HUES48 (cell line): ENCODE results near the gene CPNE4.

Experiments
- H3K27ac ChIP-seq: one replicate; pipeline ENCODE4 v1.7.0; 2013; ENCODE audit warnings: low read depth, low read length, inconsistent platforms
- H3K27me3 ChIP-seq: 2 replicates; pipeline ENCODE4 v1.6.1; 2013; ENCODE audit warnings: mild to moderate bottlenecking, low read length; ENCODE audit not compliant: control insufficient read depth, insufficient read depth
- H3K36me3 ChIP-seq: 2 replicates; pipeline ENCODE4 v1.6.1; 2013; ENCODE audit warnings: low read length; ENCODE audit not compliant: control insufficient read depth, insufficient read depth
- H3K4me1 ChIP-seq: 2 replicates; pipeline ENCODE4 v1.6.1; 2013; ENCODE audit warnings: mild to moderate bottlenecking, low read length; ENCODE audit not compliant: control insufficient read depth, insufficient read depth
- H3K4me3 ChIP-seq: 2 replicates; pipeline ENCODE4 v1.5.1; 2013; ENCODE audit warnings: mild to moderate bottlenecking, low read depth, low read length
- H3K9ac ChIP-seq: 2 replicates; pipeline ENCODE4 v1.6.1; 2013; ENCODE audit warnings: mild to moderate bottlenecking, low read depth, low read length, moderate library complexity
- H3K9me3 ChIP-seq: 2 replicates; pipeline ENCODE4 v1.6.1; 2013; ENCODE audit warnings: low read length; ENCODE audit not compliant: control insufficient read depth, insufficient read depth

Gene CPNE4

DNA sequence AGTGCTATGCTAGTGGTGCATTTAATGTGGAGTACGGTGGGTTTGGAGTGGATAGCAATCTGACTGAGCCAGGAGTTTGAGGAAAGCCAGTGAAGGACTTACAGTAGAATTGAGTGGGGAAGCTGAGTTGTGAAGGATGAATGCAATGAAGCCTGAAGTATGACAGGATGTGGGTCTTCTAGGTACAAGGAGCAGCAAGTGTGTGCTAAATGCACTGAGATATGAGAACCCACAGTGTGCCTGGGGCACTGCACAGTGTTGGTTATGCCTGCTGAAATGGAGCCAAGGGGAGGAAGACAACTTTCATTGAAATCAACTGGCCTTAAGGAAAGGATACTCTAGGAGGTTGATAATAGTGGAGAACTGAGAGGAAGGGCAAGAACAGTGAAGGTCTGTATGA, 426.5 kb downstream of the CPNE4 start:
- no peaks in the 10 kb centered on the region for H3K27me3 ChIP-seq
- no peaks in the 10 kb centered on the region for H3K36me3 ChIP-seq
- H3K4me1 ChIP-seq: no peaks in the 10 kb centered on the region
- H3K9ac ChIP-seq: no peak overlapping the region
- H3K4me3 ChIP-seq: no peak overlapping the region
- H3K9me3 ChIP-seq: no peaks in the 10 kb centered on the region
- H3K27ac ChIP-seq: no peak overlapping the region

GRCh38 chr3:131605916-131606315, 428.9 kb downstream of the CPNE4 start:
- Histone ChIP-seq H3K4me1 (no peaks in the 10 kb centered on the region), H3K9ac (no peak overlapping the region)

DNA sequence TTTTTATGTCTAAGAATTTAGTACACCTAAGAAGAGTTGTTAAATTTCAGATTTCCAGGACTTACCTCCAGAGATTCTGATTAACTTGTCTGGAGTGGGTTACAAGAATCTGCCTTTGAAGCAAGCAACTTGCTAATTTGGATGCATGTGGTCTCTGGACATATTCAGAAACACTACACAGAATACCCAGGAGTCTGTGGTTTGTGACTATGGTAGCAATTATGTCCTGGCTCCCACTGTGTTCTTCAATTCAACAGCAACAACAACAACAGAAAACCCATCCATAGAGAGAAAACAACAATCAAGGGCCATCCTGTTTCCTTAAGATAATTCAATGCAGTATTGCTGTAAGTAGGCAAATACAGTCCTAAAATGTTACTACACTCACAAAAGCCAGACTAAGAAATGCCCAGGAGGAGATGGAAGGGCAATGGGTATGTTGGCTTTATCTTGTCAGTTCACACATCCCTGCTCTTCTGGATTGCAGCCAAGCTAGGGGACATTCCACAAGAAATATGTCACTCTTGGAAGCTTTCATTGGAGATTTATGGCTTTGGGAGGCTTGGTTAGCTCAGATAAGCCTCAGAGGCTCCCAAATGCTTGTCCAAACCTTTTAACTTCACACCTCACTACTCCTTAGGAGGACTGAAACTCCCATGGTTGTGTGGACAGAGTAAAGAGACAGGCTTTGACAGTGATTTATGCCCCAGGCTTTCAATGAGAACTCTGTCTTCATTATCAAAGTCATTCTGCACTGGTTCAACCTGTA, 432.6 kb downstream of the CPNE4 start:
- Histone ChIP-seq H3K4me3 (no peak overlapping the region), H3K9me3 (no peaks in the 10 kb centered on the region), H3K9ac (no peak overlapping the region), H3K27me3 (no peaks in the 10 kb centered on the region), H3K36me3 (no peaks in the 10 kb centered on the region), H3K4me1 (no peaks in the 10 kb centered on the region), H3K27ac (no peak overlapping the region)

More at GRCh38 chr3:131605916-131606315, 428.9 kb downstream of the CPNE4 start:
- H3K27ac ChIP-seq: no peak overlapping the region
- no peaks in the 10 kb centered on the region for H3K36me3 ChIP-seq
- H3K27me3 ChIP-seq: no peaks in the 10 kb centered on the region
- no peaks in the 10 kb centered on the region for H3K9me3 ChIP-seq
- H3K4me3 ChIP-seq: no peak overlapping the region

DNA sequence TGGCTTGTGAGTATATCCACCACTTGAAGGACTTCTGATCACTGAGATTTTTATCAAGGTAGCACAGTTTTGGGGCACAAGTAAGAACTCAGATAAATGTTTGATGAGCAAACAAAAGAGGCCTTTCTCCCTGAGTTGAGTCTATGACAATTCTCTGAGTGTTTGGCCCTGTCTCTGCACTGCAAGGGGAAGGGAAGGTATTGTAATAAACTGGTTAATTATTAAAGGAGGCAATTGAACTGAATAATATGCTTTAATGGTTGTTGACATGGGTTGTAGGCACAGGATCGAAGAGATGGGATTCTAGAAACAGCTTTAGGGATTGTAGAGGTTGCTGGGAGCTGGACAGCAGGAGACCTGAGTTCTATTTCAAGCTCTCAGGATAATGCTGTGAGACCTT, 437.0 kb downstream of the CPNE4 start:
- Histone ChIP-seq H3K9me3 (no peaks in the 10 kb centered on the region), H3K27me3 (no peaks in the 10 kb centered on the region), H3K9ac (no peak overlapping the region), H3K4me3 (no peak overlapping the region), H3K4me1 (no peaks in the 10 kb centered on the region), H3K27ac (no peak overlapping the region), H3K36me3 (no peaks in the 10 kb centered on the region)

GRCh38 chr3:131596884-131597283, 437.9 kb downstream of the CPNE4 start:
- H3K36me3 ChIP-seq: no peaks in the 10 kb centered on the region
- no peaks in the 10 kb centered on the region for H3K4me1 ChIP-seq
- H3K9ac ChIP-seq: no peak overlapping the region
- no peaks in the 10 kb centered on the region for H3K27me3 ChIP-seq
- no peak overlapping the region for H3K4me3 ChIP-seq
- no peaks in the 10 kb centered on the region for H3K9me3 ChIP-seq
- no peak overlapping the region for H3K27ac ChIP-seq

- Histone ChIP-seq H3K27me3 (no peaks in the 10 kb centered on the region), H3K9ac (no peak overlapping the region), H3K9me3 (no peaks in the 10 kb centered on the region), H3K27ac (no peak overlapping the region), H3K36me3 (no peaks in the 10 kb centered on the region), H3K4me3 (no peak overlapping the region), H3K4me1 (no peaks in the 10 kb centered on the region)
These were observed 443.3 kb downstream of the CPNE4 start for GRCh38 chr3:131591394-131592014.

GRCh38 chr3:131586277-131586676, 448.5 kb downstream of the CPNE4 start:
- H3K9me3 ChIP-seq: no peaks in the 10 kb centered on the region
- H3K36me3 ChIP-seq: no peaks in the 10 kb centered on the region

DNA sequence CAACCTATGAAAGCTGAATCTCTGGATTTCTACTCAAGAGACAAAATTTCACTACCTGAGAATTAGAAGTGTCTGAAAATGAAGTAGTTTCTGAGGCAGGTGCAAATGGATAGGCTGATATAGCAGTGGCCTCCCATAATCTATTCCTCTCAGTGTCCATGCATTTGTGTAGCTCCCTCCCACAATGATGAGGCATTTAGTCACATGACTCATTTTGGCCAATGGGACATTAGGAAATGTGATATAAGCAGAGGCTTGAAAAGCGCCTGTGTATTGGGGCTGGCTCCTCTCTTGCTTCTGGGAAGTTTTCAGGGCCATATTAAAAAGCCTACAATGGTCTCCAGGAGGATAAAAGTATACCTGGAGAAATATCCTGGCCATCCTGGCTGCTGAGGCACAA, 452.4 kb downstream of the CPNE4 start:
- H3K9ac ChIP-seq: no peak overlapping the region
- no peaks in the 10 kb centered on the region for H3K4me1 ChIP-seq
- H3K4me3 ChIP-seq: no peak overlapping the region
- H3K27ac ChIP-seq: no peak overlapping the region
- H3K9me3 ChIP-seq: no peaks in the 10 kb centered on the region
- H3K27me3 ChIP-seq: no peaks in the 10 kb centered on the region
- no peaks in the 10 kb centered on the region for H3K36me3 ChIP-seq

More at GRCh38 chr3:131586277-131586676, 448.5 kb downstream of the CPNE4 start:
- no peak overlapping the region for H3K4me3 ChIP-seq
- H3K27ac ChIP-seq: no peak overlapping the region
- H3K9ac ChIP-seq: no peak overlapping the region
- H3K27me3 ChIP-seq: no peaks in the 10 kb centered on the region
- H3K4me1 ChIP-seq: no peaks in the 10 kb centered on the region

- H3K9me3 ChIP-seq: no peaks in the 10 kb centered on the region
- peak overlapping the region; percentile 32 for H3K27ac ChIP-seq
- H3K4me1 ChIP-seq: peaks cover 9% of the 10 kb centered on the region
- no peaks in the 10 kb centered on the region for H3K36me3 ChIP-seq
- H3K27me3 ChIP-seq: no peaks in the 10 kb centered on the region
- H3K9ac ChIP-seq: no peak overlapping the region
- no peak overlapping the region for H3K4me3 ChIP-seq
These were observed 466.4 kb downstream of the CPNE4 start for GRCh38 chr3:131568460-131568859.

- no peak overlapping the region for H3K9ac ChIP-seq
- H3K27me3 ChIP-seq: no peaks in the 10 kb centered on the region
These were observed 470.0 kb downstream of the CPNE4 start for GRCh38 chr3:131564812-131565211.

GRCh38 chr3:131561511-131561910, 473.3 kb downstream of the CPNE4 start:
- H3K9me3 ChIP-seq: no peaks in the 10 kb centered on the region
- H3K36me3 ChIP-seq: no peaks in the 10 kb centered on the region
- H3K27ac ChIP-seq: no peak overlapping the region
- H3K27me3 ChIP-seq: no peaks in the 10 kb centered on the region
- no peak overlapping the region for H3K4me3 ChIP-seq
- no peak overlapping the region for H3K9ac ChIP-seq
- peaks cover 20% of the 10 kb centered on the region for H3K4me1 ChIP-seq

More at GRCh38 chr3:131564812-131565211, 470.0 kb downstream of the CPNE4 start:
- no peak overlapping the region for H3K4me3 ChIP-seq
- H3K9me3 ChIP-seq: no peaks in the 10 kb centered on the region
- H3K36me3 ChIP-seq: no peaks in the 10 kb centered on the region
- no peak overlapping the region for H3K27ac ChIP-seq
- H3K4me1 ChIP-seq: peaks cover 29% of the 10 kb centered on the region
